Activated CD8-positive, alpha-beta memory T cell treated with anti-CD3 and anti-CD28 coated beads, Interleukin-2, amount 50 U/mL, for 24 hours (primary cell): ENCODE results near the gene NDUFV1.
"Not testable (repeated sequence)": the region's sequence is repeated elsewhere in the genome, so short reads cannot be mapped to it uniquely, and the experiment has no call there.

Experiments used
- DNase-seq: peaks from one replicate; pipeline ENCODE4 v3.0.0-alpha.2; 2020; ENCODE audit errors: extremely low read depth

The NDUFV1 gene

DNA sequence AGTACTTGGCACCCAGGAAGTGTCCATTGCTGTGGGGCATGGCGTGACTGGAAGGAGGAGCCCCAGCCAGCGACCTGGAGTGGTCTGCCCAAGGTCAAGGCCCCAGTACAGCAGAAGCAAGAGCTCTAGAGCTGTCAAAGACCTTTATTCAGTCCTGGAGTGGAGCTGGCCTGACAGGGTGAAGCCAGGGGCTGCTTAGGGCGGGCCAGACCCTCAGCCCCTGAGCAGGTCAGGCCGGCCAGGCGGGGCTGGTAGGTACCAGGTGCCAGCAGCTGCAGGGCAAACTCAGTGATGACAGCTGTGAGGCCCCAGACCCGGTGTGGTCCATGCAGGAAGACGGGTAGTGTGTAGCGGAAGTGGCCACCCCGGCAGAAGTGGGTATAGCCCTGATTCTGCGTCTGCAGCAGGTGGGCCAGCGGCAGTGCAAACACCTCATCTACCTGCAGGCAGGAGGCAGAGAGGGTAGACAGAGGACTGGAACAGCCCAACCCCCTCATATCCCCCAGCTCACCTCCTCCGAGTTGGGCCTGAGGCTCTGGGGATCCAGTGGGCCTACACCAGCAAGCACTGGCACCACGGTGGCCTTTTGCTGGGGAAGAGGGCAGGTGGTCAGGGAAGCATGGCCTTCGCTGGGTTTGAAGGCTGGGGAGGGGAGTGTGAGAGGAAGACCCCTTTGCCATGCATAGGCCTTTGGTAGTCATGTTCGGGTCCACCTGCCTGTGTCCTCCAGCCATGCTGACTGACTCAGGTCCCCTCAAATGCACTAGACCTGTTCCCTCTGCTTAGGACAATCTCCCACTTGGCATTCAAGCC lies 21.3 kb downstream of the NDUFV1 start:
- no peak for DNase-seq

DNA sequence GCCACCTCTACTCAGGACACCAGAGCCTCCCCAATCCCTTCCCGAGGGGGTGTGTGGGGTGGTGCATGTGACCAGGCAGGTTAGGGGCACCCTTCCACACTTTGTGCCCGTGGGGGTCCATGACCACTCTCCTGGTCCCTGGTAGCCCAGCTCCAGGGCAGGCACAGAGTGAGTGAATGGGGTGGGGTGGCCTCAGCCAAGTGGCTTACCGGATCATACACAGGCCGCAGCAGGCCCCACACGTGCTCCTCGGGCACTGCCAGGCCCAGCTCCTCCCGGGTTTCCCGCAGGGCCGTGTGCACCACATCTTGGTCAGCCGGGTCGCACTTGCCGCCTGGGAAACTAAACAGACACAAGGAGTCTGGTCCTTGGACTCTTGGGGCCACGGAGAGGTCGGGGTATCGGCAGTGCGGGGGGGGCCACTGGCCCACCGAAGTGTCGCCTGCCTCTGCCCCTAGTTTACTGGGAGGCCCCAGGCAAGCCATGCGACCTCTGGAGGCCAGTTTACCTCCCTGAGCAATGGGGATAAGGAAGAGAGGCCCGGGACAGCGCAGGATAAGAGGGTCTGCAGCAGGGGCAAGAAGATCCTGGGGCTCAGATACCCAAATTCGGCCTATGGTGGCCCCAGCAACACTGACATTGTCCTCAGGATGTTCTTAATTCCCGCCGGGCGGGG lies 22.1 kb downstream of the NDUFV1 start:
- DNase-seq: no peak

DNA sequence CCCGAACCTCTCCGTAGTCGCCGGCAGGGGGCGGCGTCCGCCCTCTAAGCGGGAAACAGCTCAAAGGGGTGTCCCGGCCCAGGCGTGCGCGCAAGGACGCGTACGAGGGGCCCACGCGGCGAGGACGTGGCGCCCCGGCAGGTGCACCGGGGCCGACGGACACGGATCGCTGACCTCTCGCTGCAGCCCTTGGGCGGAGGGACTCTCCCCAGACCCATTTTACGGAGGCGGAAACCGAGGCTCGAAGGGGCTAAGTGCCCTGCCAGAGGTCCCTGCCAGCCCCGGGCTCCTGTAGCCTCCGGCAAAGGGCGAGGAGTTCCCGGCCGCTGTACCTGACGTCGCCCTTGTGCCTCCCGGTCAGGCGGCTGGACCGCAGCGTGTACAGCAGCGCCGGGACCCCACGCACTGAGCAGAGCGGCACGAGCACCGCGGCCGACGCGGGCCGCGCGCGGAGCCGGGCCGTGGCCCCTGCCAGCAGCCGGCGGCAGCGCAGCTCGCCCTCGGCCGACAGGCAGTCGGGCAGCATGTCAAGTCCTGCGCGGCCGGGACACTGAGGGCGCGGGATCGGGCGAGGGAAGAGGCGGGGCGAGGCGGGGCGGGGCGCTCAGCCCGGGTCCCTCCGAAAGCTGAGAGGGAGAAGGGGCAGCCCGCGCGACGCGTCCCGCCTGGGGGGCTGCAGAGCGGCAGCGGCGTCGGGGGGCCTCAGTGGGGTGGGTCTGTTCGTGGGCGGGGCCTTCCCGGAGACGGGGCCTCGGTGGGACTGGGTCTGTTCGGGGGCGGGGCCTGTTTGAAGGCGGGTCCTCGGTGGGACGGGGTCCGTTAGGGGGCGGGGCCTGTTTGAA lies 22.9 kb downstream of the NDUFV1 start, which contains the start of gene NUDT8:
TSS of gene NUDT8 (minus strand) at position 552 of the 842 bp plus-strand sequence. CDS start at position 526, 26 bp downstream.
- peak; percentile 74 for DNase-seq

DNA sequence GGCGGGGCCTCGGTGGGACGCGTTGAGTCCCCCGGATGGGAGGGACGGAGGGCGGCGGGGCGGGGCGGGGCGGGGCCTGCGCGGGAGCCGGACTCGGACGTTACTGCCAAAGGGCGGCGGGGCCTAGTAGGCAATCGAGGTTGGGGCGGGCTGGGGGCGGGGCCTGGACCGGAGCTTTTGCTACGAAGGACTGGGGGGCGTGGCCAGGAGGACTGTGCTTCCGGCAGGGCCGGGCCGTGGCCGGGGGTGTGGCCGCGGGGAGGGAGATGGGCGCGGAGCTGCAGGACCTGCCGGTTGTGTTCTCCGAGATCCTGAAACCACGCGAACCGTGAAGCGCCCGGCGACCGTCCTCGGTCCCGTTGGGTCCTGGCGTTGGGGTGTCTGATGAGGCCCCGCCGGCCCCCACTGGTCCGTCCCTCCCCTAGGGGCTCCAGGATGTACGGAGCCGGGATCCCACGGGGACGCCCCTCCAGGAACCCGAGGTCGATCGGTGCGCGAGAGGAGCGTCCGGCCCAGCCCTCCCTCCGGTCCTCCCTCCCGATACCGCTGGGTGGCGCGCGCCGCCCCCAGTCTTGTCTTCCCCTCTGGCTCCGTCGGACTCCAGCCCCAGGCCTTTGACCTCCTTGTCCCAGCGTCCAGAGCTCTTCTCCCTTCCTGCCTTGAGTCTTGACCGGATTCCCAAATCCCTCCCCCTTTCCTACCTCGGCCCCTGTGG lies 23.6 kb downstream of the NDUFV1 start:
- DNase-seq: peak; percentile 89

DNA sequence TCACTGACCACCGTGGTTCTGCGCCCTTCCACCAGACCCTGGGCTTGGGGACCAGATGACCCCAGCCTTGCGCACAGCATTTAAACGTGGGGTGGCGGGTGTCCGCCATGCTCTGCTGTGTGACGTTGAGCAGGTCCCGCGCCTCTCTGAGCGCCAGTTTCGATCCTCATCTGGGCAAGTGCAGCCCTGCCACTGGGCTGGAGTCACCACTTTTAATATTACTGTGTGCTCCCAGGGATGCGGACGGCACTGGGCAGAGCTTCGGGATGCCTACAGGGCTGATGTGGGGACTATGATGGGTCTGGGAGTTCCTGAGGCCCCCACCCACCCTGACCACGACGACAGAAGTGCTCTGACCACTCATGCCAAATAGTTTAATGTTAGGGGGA lies 24.2 kb downstream of the NDUFV1 start:
- no peak for DNase-seq

DNA sequence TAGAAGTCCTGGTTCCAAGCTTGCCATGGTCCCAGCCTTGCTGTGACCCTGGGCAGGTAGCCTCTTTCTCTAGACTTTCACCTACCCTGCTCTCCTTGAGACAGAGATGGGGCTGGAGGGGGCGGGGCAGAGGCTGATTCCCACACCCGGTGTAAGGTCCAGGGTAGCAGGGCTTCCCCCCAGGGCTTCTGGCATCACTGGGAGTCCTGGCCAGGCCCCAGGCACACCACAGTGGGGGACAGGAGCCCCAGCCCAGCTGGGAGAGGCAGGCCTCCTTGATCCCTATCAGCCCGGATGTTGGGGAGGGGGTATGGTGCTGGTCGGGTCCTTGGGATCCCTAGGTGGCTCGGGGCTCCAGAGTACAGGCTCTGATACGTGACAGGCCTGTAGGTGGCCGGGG lies 24.7 kb downstream of the NDUFV1 start:
- DNase-seq: no peak

DNA sequence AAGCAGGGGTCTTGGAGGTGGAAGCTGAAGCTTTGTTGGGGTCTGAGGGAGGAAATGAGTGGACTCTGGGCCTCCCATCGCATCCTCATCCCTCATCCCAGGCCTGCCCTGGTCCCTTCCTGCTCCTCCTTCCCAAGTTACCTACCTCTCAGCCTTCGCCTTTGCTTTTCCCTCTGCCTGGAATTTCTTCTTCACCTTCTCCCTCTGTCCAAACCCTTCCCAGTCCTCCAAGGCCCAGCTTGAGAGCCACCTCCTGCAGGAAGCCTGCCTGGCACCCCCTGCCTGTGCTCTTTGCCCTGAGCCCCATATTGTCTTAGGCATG lies 25.1 kb downstream of the NDUFV1 start:
- DNase-seq: no peak

DNA sequence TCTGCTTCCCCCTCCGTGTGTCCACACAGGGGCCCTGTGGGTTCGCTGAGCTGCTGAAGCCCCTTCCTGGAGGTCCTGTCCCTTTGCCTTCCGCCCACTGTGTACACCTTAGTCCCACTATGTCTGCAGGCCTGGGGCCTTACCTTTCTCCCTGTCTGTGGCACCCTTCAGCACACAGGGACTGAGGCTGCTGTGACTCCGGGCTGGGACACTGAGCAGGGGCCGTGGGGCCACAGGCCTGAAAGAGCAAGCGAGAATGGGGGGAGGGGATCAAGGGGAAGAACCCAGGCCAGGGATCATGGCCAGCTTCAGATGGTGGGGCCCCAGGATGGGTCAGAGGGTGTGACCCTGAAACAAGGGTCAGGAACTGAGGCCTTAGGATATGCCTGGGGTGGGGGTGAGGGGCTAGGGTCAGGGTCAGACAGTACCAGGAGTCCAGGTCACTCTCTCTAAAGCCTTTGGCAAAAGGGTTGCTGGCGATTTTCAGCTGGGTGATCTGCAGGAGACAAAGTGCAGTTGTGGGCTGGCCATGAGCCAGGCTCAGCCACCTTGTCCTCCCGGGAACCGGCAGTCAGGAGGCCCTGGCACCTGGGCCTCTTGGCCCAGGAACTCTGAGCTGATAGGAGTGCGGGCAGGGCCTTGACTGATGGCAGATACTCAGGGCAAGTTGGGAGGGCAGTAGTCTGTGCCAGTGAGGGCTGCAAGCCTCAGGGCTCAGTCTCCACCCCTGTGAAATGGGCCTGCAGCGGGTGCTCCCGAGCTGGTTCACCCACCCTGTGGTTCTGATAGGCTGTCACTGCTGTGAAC lies 25.6 kb downstream of the NDUFV1 start:
- no peak for DNase-seq

DNA sequence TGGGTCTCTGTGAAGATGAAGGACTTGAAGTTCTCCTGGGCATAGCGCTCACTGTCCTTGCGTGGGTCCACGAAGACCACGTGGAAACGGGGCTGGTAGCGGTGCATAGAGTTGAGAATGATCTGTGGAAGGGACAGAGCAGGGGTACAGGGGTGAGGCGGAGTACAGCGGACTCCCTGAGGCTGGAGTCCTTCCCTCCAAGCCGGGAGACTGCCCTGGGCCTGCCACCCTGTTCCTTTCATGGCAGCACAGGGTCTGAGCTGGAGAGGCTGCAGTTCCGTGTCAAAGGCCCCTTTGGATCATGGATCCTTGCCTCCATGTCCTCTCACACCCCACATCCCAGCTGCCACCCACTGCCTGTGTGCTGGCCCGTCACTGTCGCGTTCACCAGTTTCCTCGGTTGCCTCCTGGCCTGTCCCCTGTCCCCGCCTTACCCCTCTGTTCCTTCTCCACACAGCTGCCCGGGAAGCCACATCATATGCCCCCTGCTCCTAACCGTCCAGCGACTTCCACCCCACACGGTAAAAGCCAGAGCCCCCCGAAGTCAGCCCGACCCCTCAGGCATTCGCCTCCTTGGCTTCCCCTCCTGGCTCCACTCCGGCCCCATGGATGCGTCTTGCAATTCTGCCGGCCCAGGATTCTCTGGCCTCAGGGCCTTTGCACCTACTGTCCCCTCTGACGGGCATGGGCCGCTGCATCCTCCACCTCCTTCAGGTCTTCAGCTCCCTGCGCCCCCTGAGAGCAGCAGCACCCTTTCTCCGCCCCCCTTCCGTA lies 26.4 kb downstream of the NDUFV1 start:
- no peak for DNase-seq

DNA sequence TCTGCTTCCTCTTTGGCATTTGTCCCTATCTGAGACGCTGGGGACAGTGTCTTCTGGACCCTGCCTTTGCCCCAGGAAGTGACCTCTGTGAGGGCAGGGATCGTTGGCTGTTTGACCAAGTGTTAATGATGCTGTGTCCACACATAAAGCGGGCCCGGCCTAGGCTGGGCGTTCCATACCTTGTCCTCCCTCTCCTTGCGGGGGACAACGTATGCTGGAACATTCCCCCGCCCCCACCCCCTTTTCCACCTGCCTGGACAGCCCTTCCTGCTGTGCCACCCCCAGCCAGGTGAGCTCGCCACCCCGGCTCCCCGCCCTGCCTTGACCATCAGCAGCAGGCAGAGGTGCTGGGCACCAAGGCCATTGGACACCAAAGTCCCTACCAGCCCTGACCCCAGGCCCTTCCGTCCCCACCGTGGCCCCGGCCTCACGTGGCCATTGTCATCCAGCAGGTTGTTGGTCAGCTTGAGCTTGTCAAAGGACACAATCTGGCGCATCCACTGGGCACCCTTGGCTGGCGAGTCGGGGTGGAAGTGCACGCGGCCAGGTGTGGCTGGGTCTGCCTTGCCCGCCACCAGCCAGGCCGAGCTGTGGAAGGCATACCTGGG lies 27.1 kb downstream of the NDUFV1 start:
- DNase-seq: no peak

DNA sequence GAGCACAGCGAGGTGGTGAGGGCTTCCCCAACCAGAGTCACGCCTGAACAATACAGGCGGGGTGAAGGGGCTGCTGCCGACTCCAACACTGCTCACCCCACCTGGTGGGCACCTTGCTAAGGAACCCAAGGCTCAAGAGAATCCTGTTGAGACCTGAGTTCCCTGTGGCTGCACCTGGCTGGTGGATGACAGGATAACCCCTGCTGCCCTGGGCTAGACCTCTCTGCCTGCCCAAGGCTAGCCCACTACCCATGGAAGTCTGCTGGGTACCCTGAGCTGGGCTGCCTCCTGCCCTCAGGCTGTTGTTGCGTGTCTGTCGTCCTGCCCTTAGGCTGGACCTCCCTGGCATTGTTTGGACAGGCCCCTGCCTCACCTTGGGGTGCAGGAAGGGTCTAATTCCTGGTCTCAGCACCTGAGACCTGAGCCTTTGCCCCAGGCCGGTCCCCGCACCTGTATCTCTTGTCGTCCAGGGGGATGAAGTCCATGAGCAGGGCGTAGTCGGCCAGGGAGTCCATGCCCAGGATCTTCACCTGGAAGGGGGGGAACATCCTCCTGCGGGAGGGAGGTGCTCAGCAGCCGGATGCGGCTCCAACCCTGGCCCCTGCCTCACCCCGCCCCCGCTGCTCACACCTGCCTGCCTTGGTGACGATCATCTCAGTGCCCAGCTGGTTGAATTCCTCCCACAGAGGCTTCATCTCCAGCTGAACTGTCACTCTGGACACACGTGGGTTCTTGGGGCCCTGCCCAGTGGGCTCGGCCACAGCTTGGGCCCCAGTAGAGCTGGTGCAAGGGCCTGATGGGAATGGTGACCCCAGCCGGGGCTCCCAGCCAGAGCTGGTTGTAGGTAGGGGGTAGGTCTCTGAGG lies 27.9 kb downstream of the NDUFV1 start:
- no peak for DNase-seq

DNA sequence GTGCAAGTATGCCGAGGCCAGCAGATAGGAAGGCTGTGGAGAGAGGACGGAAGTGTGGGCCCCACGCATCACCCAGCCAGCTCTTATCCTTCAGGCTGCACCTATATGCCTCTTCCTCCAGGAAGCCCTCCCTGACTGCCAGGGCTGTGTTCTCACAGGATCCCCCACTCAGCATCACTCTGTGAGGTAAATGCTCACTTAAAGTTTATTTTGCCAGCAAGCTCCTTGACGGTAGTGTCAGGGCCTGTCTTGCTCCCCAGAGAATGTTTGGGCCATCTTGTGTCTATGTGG lies 28.4 kb downstream of the NDUFV1 start:
- DNase-seq: no peak

DNA sequence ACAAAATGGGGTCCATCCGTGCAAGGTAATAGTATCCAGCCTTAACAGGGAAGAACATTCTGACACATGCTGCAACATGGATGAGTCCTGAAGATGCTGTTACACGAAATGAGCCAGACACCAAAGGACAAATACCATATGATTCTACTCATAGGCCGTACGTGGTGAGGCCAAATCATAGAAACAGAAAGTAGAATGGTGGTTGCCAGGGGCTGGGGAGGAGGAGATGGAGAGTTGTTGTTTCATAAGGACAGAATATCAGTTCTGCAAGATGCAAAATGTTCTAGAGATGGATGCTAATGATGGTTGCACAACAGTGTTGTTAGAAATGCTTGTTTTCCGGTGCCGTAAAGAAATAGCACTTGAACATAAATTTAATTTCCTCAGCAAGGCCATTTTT lies 30.2 kb downstream of the NDUFV1 start:
- no peak for DNase-seq

DNA sequence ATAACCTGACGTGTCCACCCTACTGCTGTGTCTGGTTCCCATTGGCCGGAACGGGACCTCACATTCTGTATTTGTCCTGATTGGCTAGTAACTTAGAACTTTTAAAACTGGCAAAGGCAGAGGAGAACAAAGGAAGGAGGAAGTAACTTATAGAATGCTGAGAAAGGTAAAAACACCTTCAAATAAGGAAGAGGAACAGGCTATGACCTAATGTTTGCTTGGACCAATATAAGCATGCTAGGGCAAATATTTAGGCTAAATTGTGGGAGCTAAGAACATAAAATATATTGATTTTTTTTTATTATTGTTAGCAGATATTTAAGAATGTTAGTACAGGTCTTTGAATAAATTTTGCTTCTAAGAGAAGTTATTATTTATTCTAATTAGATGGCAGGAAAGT lies 30.7 kb downstream of the NDUFV1 start:
- not testable (repeated sequence) for DNase-seq

DNA sequence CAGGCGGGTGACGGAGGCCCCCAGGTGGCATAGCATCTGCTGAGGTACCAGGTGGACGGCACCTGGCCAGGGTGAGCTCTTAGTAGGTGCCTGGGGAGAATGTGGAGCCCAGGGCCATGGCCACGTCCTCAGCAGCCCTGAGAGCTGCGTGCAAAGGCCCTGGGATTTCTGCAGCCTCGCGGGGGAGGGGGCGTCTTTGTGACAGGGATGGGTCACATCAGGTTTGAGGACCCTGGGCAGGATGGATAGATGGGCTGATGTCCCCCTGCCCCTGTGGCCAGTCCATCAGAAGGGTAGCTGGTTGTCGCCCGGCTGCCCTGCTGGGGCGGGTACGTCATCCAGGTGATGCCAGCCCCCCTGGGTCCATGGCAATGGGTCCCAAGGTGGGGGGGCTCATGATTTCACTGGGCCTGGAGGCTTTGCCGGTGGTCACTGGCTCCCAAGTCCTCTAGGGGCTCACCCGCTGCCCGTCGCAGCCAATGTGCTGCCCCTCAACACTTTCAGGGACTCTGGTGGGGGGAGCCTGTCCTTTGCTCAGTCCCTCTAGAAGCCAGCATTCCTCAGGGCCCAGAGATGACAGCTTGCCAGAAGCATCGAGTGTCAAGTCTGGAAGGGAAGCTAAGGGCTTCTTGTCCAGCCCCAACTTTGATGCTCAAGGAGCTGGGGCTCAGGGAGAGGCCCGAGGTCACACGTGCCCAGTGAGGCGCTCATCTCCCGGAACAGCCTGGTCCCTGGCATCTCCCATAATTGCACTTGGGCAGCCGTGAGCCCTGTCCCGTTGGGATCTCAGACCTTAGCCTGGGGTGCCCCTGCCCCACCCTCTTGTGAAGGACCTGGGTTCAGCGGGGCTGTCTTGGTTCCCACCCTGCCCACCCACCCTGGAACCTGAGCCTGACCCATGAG lies 32.0 kb downstream of the NDUFV1 start:
- no peak for DNase-seq

DNA sequence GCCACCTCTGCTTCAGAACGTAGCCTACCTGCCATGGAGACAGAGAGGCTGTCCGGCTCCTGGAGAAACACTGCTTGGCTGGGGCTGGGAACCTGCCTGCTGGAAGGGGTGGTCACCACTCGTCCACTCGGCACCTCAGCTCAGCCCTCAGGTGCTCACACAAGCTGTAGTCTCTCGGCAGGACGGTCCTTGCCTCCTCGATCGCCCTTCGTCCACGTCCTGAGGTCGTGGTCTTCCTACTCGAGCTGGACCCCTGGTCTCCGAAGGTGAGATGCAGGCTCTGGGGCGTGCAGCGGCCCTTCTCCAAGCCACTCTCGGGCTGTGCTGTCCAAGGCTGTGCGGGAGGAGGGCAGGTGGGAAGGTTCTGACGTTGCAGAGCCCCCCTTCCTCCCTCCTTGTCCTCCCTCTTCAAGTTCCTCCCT lies 32.7 kb downstream of the NDUFV1 start, which contains the start of gene TBX10:
TSS of gene TBX10 (minus strand) at position 326 of the 422 bp plus-strand sequence. CDS start at position 35, 291 bp downstream.
- no peak for DNase-seq

DNA sequence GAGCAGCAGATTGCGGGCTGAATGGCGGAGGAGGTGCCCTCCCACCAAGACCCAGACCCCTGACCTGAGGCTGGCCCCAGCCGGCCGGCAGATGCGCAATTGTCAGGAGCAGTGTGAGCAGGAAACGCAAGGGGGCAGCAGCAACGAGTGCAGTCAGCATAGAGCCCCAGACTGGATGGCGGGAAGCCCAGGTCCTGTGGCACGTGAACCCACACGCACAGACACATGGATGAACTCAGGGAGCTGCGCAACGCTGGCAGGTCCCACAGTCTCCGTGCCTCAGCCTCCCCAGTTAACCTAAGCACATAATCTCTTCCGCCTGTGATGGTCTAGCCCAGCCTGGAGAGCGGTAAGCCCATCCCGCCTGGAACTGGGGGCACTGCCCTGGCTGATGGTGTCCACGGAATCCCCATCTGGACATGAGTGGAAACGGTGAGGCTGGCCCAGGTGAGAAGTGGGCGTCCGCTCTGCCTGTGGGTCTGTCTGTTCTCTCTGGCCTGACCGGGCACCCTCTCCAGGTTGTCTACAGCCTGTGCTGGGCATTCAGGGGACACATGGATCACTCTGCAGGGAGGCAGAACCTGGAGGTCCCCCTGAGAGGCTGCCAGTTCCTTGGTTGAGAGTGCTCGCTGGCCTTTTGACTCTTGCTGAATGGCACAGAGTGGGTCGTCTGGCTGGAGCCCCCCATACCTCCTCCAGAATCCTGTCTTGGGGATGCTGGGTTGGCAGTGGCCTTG lies 33.5 kb downstream of the NDUFV1 start:
- DNase-seq: peak; percentile 37
